Thoracic aorta endothelial cell (primary cell): ENCODE data around the gene ZNF862. TPM values are rescaled to one million over a fixed set of nuclear protein-coding genes. Genes with fewer than 3 reads are reported as not detected.

ENCODE experiments used
- small RNA-seq: library from RNA; depleted of rRNA; stranded (forward); fragments of <200 nt; gene quantifications from one replicate; pipeline ENCODE3, GENCODE V24; 2012
- total RNA-seq: library from RNA; depleted of rRNA; stranded (reverse); fragments of >200 nt; gene quantifications from 2 replicates; pipeline ENCODE4 v1.2.3, GENCODE V29; 2012

Gene ZNF862
- 8.5 and 9.0 TPM in 2 replicates for total RNA-seq

GRCh38 chr7:149838224-149838991 lies at the start of gene ZNF862:
ZNF862 (plus strand) TSS chr7:149838375; CDS start chr7:149838612, 237 bp downstream.

GRCh38 chr7:149873074-149873969 lies 35.1 kb downstream of the ZNF862 start, which contains the start of gene ATP6V0E2:
ATP6V0E2 (plus strand) TSS chr7:149873969; CDS start chr7:149874066, 97 bp downstream.

Small RNAs within 50 kb of the gene (small RNA-seq; reads per million reads assigned to genes)
- gene AC093458.1, result not detected

Other genes starting within 250 kb of the ZNF862 start
- gene ZNF467, start 64.8 kb upstream of the ZNF862 start, total RNA-seq, result 4.5 and 5.2 TPM in 2 replicates
- 19.8 and 45.7 TPM in 2 replicates for gene ATP6V0E2, start 35.6 kb downstream of the ZNF862 start, total RNA-seq